Measurements from ENCODE around the gene BEND5.

The BEND5 gene

DNA sequence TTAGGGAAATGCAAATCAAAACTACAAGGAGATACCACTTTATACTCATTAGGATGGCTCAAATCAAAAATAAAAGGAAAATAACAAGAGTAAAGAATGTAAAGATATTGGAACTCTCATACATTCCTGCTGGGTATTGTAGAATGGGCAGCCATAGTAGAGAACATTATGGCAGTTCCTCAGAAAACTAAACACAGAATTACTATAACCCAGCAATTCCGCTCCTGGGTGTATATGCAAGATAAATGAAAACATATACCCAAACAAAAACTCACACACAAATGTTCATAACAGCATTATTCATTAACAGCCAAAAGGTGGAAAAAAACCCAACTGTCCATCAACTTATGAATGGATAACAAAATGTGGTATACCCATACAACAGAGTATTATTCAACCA lies 11.4 kb downstream of the BEND5 start:
- DNase-seq (ENCODE audit: low spot score): no peak

DNA sequence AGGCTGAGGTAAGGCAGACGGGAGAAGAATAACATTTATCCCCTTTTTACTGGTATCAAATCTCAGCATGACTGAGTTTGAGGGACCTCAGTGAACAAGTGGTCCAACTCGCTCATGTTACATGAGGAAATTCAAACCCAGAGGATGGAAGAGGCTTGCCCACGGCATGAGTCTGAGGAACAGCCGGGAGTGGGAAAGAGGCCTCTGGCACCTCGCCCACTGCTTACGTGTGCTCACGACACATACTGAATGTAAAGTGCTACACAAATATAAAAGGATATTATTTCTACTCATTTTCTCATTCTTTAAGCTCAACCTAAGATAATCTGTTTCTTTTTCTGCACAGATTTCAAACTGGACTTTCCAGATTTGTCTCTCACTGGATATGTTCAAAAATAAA lies 14.7 kb downstream of the BEND5 start:
- no peak for DNase-seq (ENCODE audit: low spot score)

DNA sequence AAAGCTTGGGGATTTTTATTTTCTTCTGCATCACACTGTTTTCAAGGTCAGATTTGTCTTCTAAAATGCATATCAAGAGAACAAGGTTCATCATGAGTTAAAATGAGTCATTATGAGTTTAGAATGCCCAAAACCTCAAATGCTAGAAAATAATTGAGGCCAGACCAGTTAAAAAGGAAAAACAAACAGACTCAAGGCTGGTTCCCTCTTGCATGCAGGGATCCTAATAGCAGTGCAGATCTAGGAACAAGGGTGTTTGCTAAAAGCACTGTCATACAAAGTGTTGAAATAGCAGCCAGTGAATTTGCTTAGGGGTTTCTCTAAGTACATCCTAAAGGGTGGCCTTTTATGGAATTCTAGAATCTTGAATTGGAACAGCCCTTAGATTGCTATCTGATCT lies 15.3 kb downstream of the BEND5 start:
- no peak for DNase-seq (ENCODE audit: low spot score)

DNA sequence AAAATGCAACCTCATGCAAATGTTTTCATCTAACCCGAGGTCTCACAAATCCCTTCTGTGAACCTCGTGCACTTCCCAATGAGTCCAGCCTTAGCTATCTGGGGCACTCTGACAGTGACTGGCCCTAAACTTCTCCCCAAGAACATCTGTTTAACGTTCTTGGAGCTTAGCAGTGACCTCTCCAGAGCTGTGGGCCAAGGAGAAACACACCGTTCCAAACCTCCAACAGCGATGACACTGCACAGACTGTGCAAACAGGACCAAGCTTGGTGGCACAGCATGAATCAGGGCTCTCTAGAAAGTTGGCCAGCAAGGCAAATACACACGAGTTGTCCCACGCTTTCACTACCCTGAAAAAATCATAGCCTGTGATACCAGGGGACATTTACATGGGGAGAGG lies 15.8 kb downstream of the BEND5 start:
- DNase-seq (ENCODE audit: low spot score): no peak

DNA sequence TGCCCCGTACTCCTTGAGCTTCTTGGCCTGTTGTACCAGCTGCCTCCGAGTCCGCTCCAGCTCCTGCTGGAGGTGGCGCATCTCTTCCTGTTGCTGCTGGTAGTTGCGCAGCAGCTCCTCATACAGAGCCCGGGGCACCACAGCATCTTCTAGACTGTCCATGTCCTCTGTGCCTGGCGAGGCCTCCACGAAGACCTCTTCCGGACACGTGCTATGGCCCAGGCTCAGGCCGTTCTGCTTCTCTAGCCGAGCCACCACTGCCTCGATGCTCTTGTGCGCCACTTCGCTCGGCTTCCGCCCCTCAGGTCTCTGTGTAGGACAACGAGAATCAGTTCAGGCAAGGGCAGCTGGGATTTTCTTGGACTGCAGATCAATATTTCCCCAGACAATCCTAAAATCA lies 17.7 kb downstream of the BEND5 start:
- DNase-seq (ENCODE audit: low spot score): no peak

DNA sequence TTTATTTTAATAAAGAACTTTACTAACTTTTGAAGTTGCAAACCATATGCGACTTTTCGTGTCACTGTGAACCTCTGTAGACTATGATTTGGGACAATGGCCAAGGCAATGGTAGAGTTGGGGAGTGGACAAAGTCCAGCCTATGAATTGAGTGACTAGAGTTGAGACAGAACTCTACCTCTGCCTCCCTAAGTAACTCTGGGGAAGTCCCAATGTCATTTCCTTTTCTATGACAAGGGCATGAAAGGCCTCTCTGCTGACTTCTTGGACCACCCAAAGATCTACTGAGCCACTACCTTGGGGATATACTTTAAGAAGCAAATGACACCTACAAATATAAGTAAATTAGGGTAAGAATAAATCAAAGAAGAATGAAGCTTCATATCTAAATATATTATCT lies 19.3 kb downstream of the BEND5 start:
- no peak for DNase-seq (ENCODE audit: low spot score)

DNA sequence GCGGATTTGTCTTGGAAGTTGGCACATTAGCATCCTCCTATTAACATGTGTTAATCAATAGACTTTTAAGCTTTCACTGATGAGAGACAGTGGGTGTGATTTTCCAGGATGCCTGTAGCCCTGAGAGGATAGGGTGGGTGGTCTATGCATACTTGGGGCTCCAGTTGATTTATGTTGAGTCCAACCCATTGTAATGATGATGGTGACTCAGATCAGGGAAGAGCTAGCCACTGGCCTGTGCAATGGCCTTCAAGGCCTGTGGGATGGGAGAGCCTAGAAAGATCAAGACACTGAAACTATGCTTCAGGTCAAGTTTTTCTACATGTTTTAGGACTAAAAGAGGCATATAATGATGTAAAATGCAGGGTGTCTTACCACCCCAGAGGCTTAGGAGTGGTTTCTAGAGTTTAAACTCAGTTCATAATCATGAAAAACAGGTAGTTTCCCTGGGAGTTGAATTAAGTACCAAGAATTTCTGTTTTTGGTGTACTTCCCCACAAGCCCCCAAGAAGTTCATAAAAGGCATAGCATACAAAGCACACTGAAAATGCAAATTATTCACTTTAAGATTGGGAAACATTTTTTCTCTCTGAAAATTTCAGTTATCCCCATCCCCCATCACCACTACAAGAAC lies 19.9 kb downstream of the BEND5 start:
- no peak for DNase-seq (ENCODE audit: low spot score)

DNA sequence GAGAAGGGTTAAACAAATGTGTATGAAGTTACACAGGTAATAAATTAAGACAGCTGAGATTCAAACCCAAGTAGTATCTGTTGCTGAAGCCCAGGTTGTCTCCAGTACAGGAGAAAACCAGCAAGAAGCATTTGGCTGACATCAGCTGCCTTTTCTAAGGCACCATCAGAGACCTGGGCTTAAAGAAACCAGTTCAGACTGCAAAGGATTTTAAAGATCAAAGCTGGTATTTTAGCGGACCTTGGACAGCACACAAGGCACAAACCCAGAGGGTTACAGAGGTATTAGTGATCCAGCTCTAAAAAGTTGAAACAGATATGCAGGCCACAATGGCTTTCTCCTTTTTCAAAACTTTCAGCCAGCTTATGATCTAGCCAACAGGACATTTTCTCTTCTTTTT lies 23.4 kb downstream of the BEND5 start:
- no peak for DNase-seq (ENCODE audit: low spot score)

DNA sequence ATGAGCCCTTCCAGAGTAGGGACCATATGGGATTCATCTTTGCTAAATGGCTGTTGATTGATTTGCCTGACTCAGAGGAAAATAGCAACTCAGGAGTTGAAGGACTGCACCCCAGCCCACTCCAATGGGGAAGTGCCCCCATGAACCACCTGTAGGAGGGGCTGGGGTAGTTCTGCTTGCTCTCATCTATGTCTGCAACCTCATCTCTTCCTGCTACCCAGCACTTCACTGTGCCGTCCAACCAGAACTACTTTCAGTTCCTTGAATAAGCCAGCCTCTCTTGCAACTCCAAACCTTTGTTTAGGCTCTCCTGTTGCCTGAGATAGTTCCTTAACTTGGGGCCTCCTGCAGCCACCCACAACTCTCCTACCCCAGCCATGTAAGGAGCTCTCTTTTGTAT lies 26.6 kb downstream of the BEND5 start:
- DNase-seq (ENCODE audit: low spot score): no peak

DNA sequence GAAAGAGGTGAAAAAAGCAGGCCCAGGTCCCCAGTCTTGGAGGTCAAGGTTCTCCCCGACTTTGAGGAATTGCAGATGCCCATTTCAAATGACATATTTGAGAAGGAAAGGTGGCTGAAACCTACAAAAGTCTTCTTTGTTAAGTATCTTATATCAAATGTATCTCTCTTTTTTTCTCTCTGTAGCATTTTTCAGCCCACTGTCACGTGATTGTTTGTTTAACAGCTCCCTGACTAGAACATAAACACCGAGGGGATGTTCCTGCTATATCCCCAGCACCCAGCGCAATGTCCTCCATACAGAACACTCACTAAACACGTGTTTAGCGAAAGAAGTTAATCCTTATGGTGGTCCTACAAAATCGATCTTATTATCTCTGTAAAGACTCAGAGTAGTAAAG lies 27.6 kb downstream of the BEND5 start:
- no peak for DNase-seq (ENCODE audit: low spot score)

DNA sequence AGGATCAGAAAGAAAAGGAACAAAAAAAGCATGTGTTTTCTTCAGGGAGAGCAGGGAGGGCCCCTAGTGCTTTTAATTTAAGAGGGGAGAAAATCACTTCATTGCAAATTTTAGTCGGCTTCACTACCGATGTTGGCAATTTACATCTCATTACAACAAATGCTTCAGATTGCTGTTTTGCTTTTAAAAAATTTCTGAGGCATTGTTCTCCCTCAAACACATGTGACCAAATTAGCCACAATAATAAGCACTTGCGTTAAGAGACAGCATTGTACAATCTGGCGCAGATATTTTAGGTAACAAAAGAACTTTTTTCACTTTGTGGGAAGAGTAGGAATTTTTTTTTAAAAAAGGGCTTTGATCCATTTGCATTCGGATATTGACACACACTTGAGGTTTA lies 29.8 kb downstream of the BEND5 start:
- DNase-seq (ENCODE audit: low spot score): no peak

DNA sequence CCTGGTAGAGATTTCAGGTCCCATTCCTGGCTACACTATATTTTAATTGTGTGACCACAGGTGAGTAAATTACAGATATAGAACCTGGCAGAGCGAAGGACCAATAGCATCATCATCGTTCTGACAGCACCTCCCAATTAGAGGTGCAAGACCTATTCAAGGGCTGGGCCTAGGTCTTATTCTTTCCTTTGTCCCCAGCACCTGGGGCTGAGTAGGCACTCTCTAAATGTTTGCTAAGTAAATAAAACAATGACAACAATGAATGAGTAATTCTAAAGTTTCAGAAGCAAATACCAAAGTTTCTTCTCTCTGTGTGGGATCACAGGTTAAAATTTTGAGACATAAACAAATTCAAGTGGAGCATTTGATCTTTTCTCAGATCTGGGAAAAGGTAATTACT lies 32.7 kb downstream of the BEND5 start:
- no peak for DNase-seq (ENCODE audit: low spot score)

DNA sequence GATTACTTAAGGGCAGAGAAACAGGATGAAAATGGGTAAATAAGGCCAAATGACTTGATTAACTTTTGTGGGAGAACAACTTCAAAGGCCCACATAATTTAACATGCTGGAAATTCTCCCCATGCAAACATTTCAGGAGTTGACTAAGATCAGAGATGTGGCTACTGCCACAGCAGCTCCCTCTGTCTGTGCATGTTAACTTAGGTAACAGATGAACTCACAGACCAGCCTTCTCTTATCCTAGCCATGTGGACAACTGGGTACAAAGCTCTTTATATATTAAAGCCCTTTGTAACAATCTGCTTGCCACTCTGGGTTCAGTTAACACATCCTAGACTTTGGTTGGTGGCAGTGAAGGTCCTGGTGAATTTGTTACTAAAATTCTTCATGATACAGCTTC lies 33.2 kb downstream of the BEND5 start:
- DNase-seq (ENCODE audit: low spot score): no peak

DNA sequence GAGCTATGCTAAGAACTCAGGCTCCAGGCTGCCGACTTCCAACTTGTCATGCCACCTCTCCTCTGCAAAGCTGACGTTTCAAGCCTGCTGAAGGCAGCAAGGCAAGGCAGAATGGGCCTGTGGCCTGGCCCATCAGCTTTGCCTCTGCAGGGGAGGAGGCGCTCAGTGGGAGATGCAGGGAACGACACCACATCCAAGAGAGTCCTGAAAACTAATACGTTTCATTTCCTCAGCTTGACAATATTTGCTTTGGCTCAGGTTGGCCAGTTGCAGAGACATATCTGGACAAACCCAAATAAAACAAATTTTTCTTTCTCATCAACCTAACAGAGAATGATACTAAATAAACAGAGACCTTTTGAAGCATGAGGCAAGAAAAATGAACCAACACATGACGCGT lies 35.3 kb downstream of the BEND5 start:
- no peak for DNase-seq (ENCODE audit: low spot score)

DNA sequence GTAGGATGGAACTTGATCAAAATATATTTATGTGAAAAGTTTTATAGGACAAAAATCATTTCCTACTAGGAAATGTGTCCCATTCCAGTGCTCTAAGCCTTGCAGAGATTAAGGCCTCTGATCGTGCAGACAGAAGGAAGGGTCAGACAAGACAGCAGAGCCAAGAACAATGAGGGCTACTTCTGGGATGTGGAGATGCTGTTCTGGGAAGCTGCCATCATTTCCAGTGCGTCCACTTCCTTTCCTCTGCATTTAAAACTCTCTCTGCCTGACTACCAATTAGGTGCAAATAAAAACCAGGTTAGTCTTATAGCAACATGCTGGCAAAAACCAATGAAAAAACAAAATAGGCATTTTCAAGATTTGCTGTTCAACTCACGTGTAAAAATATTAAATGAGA lies 36.1 kb downstream of the BEND5 start:
- DNase-seq (ENCODE audit: low spot score): no peak

DNA sequence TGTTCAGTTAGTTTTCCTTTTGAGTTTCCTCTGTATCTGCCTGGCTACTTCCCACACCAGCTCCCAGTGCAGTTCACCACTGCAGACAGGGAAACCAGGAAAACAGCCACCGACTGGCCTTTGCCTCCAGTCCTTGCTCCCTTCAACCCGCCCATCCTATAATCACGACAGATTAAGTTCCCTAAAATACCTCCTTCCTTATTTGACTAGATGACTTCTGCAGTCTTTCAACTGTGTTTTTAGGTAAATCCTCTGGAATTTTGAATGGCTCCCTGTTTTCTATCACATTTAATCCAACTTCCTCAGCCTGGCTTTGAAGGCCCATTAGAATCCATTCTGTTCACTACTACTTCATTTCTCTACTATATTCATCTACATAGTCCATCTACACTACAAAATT lies 37.6 kb downstream of the BEND5 start:
- DNase-seq (ENCODE audit: low spot score): no peak

DNA sequence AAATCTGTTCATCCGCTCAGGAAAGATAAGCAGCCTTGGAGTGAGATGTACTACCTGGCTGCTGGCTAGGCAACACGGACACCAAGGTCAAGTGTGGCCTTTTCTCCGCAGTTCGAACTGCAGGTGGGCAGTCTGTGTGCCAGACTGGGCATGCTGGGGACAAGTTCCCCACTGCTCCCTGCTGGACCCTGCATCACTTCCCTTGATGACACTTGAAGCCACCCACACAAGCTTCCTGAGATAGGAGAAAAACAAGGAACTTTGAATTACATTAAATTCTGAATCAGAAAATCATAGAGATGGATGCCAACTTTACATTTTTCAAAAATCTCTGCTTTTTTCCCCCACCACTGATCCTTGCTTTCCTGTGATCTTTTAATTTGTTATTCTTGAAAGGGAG lies 38.3 kb downstream of the BEND5 start:
- DNase-seq (ENCODE audit: low spot score): no peak

DNA sequence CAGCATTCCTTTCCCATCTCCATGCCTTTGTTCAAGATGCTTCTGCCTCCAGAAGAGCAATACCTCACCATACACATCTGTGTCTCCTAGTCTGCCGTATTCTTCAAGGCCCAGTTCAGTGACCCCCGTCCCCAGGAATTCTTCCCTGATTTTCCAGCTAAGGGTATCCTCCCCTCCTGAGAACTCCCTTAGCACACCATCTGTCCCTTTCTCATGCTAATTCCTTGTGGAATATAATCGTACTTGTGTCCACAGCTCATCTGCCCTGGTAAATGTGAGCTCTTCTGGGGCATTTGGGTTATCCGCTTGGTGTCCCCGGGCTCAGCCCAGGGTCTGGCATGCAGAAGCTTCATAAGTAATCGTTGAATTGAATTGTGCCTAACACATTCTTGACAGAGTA lies 40.9 kb downstream of the BEND5 start:
- DNase-seq (ENCODE audit: low spot score): no peak

DNA sequence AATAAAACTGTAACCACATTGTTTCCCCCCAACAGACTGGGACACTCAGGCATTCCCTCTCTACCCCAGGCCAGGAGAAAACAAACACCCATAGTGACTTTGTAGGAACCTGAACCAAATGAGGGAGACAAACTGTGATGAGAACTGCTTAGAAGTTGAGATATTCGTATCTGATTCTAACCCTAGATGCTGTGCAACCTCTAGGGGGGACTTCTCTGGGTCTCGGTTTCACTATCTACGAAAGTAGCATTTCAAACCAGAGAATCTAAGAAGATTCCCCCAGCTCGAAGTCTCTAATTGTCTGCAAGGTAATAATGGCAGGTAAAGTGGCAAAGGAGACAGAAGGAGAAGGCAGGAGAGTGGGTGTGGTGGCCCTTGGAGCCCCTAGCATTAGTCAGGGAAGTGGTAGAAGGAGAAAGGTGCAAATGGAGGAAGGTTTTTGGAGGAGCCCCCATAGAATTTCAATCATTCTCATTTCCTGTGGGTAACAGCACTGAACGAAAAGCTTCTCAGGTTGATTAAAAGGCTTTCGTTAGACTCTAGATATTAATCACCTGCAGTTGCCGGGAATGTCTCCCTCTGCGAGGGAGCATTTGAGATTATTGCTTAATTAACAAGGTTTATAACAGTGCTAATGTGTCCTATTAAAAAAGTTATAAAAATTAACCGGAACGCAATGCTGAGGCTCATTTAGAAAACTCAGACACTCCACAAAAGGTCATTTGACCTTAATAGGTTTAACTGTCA lies 46.4 kb downstream of the BEND5 start:
- DNase-seq (ENCODE audit: low spot score): no peak

DNA sequence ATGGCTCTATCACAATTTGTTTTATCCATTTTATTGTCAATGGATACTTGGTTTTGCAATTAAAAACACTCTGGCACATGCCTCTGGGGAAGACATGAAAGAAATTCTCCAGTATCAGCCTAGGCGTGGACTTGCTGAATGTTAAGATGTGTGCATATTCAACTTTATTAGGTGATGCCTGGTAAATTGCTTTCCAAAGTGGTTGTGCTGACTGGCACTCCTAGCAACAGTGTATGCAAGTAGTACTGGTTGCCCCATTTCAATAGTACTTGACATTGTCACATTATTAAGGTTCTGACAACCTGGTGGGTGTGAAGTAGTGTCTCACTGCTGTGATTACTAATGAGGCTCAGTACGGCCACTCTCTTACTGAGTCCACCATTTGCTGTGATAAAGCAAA lies 48.1 kb downstream of the BEND5 start:
- DNase-seq (ENCODE audit: low spot score): no peak

DNA sequence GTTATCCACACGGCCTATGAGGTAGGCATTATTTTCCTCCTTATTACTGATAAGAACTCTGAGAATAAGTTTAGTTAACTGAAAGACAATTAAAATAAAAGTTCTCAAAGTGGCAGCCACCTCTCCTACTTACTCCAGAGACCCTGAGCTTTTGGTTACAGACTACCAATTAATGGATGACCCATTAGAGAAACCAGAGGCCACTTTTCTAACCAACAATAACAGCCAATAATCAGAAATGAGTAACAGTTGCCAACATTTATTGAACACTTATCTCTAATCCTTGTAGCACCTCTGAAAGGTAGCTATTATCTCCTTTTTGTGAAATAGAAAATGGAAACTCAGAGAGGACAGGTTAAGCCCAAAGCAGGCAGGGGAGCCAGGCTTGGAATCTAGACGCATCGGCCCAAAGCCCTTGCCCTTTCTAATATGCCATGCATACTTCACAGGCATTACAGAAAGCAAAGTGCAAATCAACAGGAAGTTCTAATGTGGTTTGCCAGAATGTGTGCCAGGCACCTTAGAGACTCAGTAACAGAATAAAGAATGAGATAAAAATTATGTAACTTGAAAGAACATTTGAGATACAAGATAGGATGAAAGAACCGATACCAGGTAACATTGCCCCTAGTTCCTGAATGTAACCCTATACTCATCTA lies 50.0 kb downstream of the BEND5 start:
- no peak for DNase-seq (ENCODE audit: low spot score)

DNA sequence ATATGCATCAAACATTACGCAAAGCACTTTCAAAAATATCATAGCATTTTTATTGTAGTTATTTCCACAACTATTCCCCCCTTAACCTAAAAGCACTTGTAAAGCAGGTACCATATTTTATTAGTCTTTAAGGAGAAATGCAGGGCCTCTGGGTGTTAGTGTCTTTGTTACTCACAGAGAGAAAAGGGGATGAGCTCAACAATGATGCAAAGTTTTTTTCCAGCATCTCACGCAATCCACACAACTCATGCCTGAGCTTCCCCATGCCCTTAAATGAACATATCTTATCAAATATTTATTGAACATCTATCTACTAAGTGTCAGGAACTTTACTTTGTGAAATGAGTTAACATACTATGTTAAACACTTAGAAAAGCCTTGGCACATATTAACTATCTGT lies 50.6 kb downstream of the BEND5 start:
- no peak for DNase-seq (ENCODE audit: low spot score)

DNA sequence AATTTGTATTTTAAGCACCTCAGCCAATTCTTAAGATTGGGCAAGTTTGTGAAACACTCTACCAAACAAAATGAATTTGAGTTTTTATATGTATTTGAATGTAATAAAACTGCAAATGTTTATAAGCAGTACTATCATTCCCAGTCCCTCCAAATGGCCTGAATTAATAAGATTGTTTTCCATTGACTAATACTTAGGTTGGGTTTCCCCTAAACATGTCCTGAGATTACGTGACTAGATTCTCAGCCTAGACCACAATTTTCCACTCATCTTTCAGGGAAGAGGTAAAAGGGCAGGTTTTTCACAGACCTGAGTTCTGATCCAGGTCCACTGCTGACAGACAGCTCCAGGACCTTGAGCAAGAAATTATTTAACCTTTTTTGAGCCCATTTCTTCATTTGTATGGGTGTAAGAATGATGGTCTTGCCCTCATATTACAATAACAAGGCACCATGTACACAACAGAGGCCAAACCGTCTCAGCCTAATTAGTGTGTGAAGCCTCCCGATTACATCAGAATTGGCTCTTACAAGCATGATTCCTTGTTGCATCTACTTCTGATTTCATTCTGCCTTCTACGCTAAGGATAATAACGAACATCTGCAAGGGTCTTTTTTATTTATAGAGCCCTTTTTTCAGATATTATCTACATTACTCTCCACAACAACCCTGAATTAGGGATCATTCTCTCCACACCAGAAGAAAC lies 51.2 kb downstream of the BEND5 start:
- no peak for DNase-seq (ENCODE audit: low spot score)
